Ishikawa (cell line): ENCODE results near the gene PGAP6.

Experiments used
- CREB1 ChIP-seq: IDR thresholded peaks from 2 replicates; pipeline ENCODE4 v1.6.1; 2012; ENCODE audit warnings: low read depth
- EGR1 ChIP-seq: IDR thresholded peaks from 2 replicates; pipeline ENCODE4 v1.6.1; 2012
- EP300 ChIP-seq: IDR thresholded peaks from 2 replicates; pipeline ENCODE4 v1.6.1; 2012; ENCODE audit warnings: borderline replicate concordance
- FOXM1 ChIP-seq: IDR thresholded peaks from 2 replicates; pipeline ENCODE4 v1.6.1; 2012; ENCODE audit warnings: low read depth, borderline replicate concordance
- NFIC ChIP-seq: IDR thresholded peaks from 2 replicates; pipeline ENCODE4 v1.6.1; 2012
- RAD21 ChIP-seq: IDR thresholded peaks from 2 replicates; pipeline ENCODE4 v1.6.1; 2012; ENCODE audit warnings: low read depth
- TAF1 ChIP-seq: IDR thresholded peaks from 2 replicates; pipeline ENCODE4 v1.6.1; 2012; ENCODE audit warnings: low read depth, mild to moderate bottlenecking
- TCF12 ChIP-seq: IDR thresholded peaks from 2 replicates; pipeline ENCODE4 v1.6.1; 2012; ENCODE audit warnings: low read depth
- TEAD4 ChIP-seq: IDR thresholded peaks from 2 replicates; pipeline ENCODE4 v1.6.1; 2012
- YY1 ChIP-seq: IDR thresholded peaks from 2 replicates; pipeline ENCODE4 v1.6.1; 2012; ENCODE audit warnings: low read depth
- ZBTB7A ChIP-seq: IDR thresholded peaks from 2 replicates; pipeline ENCODE4 v1.6.1; 2012; ENCODE audit warnings: low read depth
- TF ChIP-seq, protein P1 (sequence below): IDR thresholded peaks from 2 replicates; pipeline ENCODE4 v1.6.1; 2012
- TF ChIP-seq, protein P2 (sequence below): IDR thresholded peaks from 2 replicates; pipeline ENCODE4 v1.6.1; 2012
- TF ChIP-seq, protein P3 (sequence below): IDR thresholded peaks from 2 replicates; pipeline ENCODE4 v1.6.1; 2012; ENCODE audit warnings: low read depth, mild to moderate bottlenecking

DNA sequence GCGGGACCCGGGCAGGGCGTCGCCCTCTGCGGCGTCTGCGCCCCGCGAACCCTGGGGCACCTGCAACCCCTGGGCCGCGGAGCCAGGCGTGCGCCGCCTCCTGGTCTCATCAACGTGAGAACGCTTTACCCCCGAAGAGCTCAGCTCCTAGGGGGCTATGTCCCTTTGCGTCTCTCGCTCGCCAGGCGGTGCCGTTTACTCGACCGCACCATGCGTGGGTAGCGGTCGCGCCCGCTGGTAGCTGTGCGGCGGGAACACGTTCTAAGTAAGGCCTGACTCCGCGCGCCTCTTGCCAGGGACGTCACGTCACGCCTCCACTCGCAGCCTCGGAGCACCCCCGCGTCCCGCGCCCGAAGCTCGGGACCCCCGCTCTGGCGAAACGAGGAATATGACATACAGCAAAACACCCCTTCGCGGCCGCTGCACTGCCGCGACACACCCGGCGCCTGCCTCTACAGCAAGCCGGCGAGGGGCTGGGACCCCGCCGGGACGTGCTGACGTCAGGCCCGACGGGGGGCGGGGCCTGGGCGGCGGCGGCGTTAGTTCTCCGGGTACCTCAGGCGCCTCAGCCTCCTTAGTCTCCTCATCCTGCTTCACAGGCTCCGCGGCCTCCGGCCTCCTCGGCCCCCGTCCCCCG lies 43.4 kb upstream of the PGAP6 start, which contains the start of gene RAB11FIP3:
- TF ChIP-seq TCF12 (no peak; the same call in 1 of the 2 replicates), FOXM1 (no peak), YY1 (no peak), CREB1 (peak; percentile 67; the same call in 1 of the 2 replicates), TEAD4 (no peak), RAD21 (0 out of 2 replicates have a peak, but pooled peaks have one; percentile 7), TAF1 (peak; percentile 84), EGR1 (0 out of 2 replicates have a peak, but pooled peaks have one; percentile 16), NFIC (no peak), EP300 (no peak), ZBTB7A (peak; percentile 93)
- TF ChIP-seq, protein P1, sequence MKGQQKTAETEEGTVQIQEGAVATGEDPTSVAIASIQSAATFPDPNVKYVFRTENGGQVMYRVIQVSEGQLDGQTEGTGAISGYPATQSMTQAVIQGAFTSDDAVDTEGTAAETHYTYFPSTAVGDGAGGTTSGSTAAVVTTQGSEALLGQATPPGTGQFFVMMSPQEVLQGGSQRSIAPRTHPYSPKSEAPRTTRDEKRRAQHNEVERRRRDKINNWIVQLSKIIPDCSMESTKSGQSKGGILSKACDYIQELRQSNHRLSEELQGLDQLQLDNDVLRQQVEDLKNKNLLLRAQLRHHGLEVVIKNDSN, result no peak
- TF ChIP-seq, protein P2, sequence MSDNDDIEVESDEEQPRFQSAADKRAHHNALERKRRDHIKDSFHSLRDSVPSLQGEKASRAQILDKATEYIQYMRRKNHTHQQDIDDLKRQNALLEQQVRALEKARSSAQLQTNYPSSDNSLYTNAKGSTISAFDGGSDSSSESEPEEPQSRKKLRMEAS, result peak; percentile 86
- TF ChIP-seq, protein P3, sequence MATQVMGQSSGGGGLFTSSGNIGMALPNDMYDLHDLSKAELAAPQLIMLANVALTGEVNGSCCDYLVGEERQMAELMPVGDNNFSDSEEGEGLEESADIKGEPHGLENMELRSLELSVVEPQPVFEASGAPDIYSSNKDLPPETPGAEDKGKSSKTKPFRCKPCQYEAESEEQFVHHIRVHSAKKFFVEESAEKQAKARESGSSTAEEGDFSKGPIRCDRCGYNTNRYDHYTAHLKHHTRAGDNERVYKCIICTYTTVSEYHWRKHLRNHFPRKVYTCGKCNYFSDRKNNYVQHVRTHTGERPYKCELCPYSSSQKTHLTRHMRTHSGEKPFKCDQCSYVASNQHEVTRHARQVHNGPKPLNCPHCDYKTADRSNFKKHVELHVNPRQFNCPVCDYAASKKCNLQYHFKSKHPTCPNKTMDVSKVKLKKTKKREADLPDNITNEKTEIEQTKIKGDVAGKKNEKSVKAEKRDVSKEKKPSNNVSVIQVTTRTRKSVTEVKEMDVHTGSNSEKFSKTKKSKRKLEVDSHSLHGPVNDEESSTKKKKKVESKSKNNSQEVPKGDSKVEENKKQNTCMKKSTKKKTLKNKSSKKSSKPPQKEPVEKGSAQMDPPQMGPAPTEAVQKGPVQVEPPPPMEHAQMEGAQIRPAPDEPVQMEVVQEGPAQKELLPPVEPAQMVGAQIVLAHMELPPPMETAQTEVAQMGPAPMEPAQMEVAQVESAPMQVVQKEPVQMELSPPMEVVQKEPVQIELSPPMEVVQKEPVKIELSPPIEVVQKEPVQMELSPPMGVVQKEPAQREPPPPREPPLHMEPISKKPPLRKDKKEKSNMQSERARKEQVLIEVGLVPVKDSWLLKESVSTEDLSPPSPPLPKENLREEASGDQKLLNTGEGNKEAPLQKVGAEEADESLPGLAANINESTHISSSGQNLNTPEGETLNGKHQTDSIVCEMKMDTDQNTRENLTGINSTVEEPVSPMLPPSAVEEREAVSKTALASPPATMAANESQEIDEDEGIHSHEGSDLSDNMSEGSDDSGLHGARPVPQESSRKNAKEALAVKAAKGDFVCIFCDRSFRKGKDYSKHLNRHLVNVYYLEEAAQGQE, result no peak
